ENCODE data around the gene GNMT.

DNA sequence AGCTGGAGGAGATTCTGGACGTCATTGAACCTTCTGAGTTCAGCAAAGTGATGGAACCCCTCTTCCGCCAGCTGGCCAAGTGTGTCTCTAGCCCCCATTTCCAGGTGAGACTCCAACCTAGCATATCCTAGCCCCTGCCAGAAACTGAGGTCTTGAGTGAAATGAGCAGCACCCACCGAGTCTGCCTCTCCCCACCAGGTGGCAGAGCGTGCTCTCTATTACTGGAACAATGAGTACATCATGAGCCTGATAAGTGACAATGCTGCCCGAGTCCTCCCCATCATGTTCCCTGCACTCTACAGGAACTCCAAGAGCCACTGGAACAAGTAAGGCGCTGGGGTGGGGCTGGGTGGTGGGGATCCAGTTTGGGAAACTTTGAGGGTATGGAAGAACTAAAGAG lies 48.6 kb downstream of the GNMT start:
- TF ChIP-seq POLR2A (IDR thresholded peaks at IDR 0.05) (no peak), POLR2AphosphoS5 (IDR thresholded peaks at IDR 0.05) (no peak)
- TF ChIP-seq, protein P1, sequence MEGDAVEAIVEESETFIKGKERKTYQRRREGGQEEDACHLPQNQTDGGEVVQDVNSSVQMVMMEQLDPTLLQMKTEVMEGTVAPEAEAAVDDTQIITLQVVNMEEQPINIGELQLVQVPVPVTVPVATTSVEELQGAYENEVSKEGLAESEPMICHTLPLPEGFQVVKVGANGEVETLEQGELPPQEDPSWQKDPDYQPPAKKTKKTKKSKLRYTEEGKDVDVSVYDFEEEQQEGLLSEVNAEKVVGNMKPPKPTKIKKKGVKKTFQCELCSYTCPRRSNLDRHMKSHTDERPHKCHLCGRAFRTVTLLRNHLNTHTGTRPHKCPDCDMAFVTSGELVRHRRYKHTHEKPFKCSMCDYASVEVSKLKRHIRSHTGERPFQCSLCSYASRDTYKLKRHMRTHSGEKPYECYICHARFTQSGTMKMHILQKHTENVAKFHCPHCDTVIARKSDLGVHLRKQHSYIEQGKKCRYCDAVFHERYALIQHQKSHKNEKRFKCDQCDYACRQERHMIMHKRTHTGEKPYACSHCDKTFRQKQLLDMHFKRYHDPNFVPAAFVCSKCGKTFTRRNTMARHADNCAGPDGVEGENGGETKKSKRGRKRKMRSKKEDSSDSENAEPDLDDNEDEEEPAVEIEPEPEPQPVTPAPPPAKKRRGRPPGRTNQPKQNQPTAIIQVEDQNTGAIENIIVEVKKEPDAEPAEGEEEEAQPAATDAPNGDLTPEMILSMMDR (IDR thresholded peaks at IDR 0.05): peak in 2 of 4 experiments; percentile 40 to 44

Measured in gastroesophageal sphincter (tissue), 3 donors.